ENCODE results near the gene PDP2.

DNA sequence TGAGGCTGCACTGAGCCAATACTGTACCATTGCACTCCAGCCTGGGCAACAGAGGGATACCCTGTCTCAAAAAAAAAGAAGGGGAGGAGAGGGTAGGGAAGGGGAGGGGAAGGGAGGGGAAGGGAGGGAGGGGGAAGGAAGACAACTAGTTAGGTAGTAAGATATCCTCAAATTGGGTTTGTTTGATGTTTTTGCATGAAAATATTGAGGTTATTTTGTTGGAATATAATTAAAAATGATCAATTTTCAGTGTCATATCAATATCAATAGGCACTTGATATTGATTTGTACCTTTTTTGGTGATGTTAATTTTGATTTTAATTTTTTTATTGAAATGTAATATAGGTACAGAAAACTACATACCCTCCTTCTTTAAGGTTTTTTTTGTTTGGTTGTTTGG, 16.6 kb upstream of the PDP2 start:
- TF ChIP-seq TARDBP (IDR thresholded peaks at IDR 0.05) (no peak), FOXK2 (IDR thresholded peaks at IDR 0.05) (no peak), FOXM1 (IDR thresholded peaks at IDR 0.05; ENCODE audit: borderline replicate concordance) (no peak), BHLHE40 (IDR thresholded peaks at IDR 0.05; ENCODE audit: borderline replicate concordance) (no peak), NFRKB (IDR thresholded peaks at IDR 0.05) (no peak), ZNF384 (IDR thresholded peaks at IDR 0.05) (no peak), FOXA1 (IDR thresholded peaks at IDR 0.05) (no peak), SUZ12 (IDR thresholded peaks at IDR 0.05) (no peak), CTBP1 (IDR thresholded peaks at IDR 0.05; ENCODE audit: borderline replicate concordance) (no peak), SP1 (IDR thresholded peaks at IDR 0.05) (no peak), L3MBTL2 (conservative IDR thresholded peaks at IDR 0.05) (no peak)
